Upper lobe of left lung (tissue), 4 donors: Measurements from ENCODE around the gene ACVR2A.

Source experiments
- CTCF ChIP-seq, 6 experiments: fragments of 450-650 bp in 4 of 6; fragments of 200-600 bp in 2 of 6; sonication (generic) in 2 of 6; IDR thresholded peaks; one replicate each; pipeline ENCODE4 v1.5.1; 2016 to 2019; ENCODE audit warnings: antibody characterized with exemption in 6 of 6
- POLR2A ChIP-seq, 4 donors: fragments of 450-650 bp; IDR thresholded peaks; one replicate each; pipeline ENCODE4 v1.5.1; 2016 to 2017; ENCODE audit warnings: antibody characterized with exemption in 4 of 4, mild to moderate bottlenecking in 2 of 4

GRCh38 chr2:147827088-147827375 lies 17.8 kb upstream of the ACVR2A start:
- no peak for TF ChIP-seq CTCF (IDR thresholded peaks at IDR 0.05)
- TF ChIP-seq POLR2A (IDR thresholded peaks at IDR 0.05) = no peak
